ENCODE data around the gene AKAP8L.

Gene AKAP8L

DNA sequence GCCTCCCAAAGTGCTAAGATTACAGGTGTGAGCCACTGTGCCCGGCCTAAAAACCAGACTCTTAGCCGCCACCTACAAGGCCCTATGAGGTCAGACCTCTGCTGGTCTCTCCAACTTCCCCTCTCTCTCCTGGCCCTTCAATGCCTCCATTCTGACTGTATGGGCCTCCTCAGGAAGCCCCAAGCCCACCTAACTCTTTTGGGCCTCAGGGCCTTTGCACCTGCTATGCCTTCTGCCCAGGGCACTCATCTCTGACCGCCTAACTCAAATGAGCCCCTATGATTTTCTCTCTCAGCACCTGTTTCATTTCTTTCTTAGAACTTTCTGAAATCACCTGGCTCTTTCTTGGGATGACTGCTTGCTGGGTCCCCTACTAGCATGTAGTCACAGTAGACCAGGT, 24.5 kb upstream of the AKAP8L start:
- no peak overlapping the region for H3K4me3 ChIP-seq (replicated peaks in 1 of 2; ENCODE audit: low read depth in 2 of 2, low read length in 2 of 2)
- no peak for DNase-seq (ENCODE audit: low read depth in 2 of 2)
- TF ChIP-seq, protein P1, sequence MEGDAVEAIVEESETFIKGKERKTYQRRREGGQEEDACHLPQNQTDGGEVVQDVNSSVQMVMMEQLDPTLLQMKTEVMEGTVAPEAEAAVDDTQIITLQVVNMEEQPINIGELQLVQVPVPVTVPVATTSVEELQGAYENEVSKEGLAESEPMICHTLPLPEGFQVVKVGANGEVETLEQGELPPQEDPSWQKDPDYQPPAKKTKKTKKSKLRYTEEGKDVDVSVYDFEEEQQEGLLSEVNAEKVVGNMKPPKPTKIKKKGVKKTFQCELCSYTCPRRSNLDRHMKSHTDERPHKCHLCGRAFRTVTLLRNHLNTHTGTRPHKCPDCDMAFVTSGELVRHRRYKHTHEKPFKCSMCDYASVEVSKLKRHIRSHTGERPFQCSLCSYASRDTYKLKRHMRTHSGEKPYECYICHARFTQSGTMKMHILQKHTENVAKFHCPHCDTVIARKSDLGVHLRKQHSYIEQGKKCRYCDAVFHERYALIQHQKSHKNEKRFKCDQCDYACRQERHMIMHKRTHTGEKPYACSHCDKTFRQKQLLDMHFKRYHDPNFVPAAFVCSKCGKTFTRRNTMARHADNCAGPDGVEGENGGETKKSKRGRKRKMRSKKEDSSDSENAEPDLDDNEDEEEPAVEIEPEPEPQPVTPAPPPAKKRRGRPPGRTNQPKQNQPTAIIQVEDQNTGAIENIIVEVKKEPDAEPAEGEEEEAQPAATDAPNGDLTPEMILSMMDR (IDR thresholded peaks at IDR 0.05; ENCODE audit: low read depth, low read length), result no peak

DNA sequence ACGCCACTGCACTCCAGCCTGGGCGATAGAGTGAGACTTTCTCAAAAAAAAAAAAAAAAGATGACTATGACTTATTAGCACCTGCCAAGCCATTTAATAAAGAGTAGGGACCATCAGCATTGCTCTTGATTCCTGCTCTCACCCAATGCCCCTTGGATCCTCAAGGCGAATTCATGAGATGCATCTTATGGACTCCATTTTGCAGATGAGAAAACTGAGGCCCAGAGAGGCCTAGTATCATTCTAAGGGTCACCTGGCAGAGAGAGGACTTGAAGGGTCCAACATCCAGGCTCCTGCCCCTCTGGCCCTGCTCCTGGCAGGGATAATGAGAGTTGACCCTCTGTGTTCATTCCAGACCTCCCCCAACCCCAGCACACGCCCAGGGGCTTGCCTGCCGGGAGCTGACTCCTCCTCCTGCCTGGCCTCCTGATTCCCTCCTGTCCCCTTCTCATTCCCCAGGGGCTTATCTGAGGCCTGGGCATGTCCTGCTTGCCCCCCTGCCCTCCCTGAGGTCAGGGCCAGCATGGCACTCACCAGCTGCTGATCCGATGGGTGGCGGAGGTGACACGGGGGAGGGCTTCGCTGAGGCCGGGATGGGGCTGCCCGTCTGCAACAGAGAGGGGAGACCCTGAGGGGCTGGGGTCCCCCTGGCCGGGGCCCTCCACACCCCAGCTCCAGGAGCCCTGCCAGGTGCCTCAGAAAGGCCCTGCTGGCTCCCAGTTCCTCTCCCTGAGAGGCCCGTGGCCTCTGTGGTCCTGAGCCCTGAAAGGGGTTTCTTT, 23.5 kb upstream of the AKAP8L start:
- no peak overlapping the region for H3K4me3 ChIP-seq (replicated peaks in 1 of 2; ENCODE audit: low read depth in 2 of 2, low read length in 2 of 2)
- TF ChIP-seq, protein P1 (IDR thresholded peaks at IDR 0.05; ENCODE audit: low read depth, low read length), result no peak
- no peak for DNase-seq (ENCODE audit: low read depth in 2 of 2)

DNA sequence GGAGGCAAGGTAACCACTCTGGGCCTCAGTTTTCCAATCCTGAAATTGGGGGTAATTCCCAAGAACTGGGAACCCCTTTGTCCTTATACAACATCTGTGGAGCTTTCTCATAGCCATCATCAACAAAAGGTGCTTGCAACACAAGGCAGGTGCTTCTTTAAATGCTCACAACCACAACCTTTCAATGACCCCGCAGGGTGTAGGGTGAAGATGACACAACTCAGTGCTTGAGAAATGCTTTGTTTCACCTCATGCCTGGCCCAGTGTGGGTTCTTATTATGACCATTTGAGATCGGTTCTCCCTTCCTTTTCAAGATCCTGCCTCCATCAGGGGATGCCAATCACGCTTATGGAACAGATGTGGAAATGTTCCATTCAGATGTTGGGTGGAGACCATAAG, 22.5 kb upstream of the AKAP8L start:
- TF ChIP-seq, protein P1 (IDR thresholded peaks at IDR 0.05; ENCODE audit: low read depth, low read length), result no peak
- H3K4me3 ChIP-seq (replicated peaks in 1 of 2; ENCODE audit: low read depth in 2 of 2, low read length in 2 of 2), result no peak overlapping the region
- DNase-seq (ENCODE audit: low read depth in 2 of 2), result no peak

DNA sequence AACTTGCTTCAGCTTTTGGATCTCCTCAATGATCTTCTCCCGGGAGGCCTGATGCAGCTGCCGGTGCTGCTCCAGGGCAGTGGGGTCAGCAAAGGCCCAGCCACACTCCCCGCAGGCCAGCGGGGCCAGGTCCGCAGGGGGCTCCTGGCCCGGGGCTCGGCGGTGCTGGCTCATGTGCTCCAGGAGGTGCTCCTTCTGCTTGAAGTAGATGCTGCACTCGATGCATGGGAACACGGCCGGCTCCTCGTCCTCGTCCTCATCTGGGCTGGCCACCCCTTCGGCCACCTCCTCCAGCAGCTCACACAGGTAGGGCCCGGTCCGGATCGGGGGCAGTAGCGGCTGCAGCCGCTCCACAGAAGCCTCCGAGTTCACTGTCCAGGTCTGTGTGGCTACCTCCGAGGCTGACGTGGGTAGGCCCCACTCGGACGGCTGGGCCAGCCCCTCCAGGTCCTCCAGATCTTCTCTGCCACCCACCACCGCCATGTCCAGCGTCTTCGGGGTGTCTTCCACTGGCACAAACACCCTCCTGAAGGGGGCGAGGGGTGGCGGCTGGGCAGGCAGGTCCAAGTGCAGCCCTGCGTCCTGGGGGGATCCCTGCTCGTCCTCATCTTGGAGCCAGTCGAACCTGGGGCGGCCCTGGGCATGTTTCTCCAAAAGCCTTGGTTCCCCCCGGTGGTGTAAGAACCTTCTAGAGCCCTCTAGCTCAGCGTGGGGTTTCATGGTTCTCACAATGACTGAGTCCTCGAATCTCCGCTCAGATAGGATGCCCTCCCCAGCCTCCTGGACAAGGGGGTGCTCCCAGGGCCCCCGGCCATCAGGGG, 21.2 kb upstream of the AKAP8L start:
- TF ChIP-seq, protein P1 (IDR thresholded peaks at IDR 0.05; ENCODE audit: low read depth, low read length), result no peak
- H3K4me3 ChIP-seq (replicated peaks in 1 of 2; ENCODE audit: low read depth in 2 of 2, low read length in 2 of 2), result no peak overlapping the region
- no peak for DNase-seq (ENCODE audit: low read depth in 2 of 2)

DNA sequence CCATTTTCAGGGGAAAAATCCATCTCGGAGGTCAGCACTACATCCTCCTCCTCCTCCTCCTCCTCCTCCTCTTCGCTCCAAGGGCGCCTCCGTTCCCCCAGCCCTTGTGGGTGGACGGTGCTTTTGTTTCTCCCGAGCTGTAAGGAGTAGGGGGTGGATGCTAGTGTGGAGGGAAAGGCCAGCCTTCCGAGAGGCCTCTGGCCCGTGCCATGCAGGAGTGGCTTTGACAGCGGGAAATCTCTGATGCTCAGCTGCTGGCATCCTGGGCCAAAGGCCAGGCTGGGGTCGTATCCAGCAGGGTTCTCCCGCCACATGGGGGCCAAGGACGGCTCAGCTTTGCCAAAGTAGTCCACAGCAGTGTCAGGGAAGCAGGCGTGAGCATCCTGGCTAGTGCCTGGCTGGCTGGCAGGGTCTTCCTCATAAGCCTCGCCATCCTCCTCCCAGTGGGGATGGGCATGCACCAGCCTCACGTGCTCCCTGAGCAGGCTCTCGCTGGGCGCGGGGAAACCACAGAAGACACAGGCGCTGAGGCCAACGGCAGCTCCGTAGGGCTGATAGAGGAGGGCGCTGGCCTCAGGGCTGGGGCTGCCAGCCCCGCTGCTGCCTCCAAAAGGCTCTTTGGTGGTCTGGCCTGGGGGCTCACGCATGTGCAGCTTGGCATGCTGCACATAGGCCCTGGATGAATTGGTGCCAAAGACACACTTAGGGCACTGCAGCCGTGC, 20.5 kb upstream of the AKAP8L start:
- no peak overlapping the region for H3K4me3 ChIP-seq (replicated peaks in 1 of 2; ENCODE audit: low read depth in 2 of 2, low read length in 2 of 2)
- DNase-seq (ENCODE audit: low read depth in 2 of 2), result no peak
- TF ChIP-seq, protein P1 (IDR thresholded peaks at IDR 0.05; ENCODE audit: low read depth, low read length), result no peak

DNA sequence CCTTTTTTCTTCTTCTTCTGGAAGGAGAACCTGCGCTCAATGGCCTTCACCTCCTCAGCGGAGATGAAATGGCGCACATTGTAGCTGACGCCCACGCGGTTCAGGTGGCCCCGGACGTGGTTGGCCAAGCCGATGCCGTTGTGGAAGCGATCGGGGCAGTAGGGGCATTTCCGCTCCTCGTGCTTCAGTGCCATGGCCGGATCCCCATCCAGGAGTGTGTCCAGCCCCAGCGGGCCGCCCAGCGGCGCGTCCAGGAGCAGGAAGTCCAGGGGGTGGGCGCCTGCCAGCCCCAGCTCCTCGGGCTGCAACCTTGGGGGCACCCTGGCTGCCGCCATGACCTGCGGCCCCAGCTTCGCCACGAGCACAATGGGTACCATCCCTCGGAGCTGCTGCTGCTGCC, 19.8 kb upstream of the AKAP8L start:
- no peak overlapping the region for H3K4me3 ChIP-seq (replicated peaks in 1 of 2; ENCODE audit: low read depth in 2 of 2, low read length in 2 of 2)
- DNase-seq (ENCODE audit: low read depth in 2 of 2), result no peak
- TF ChIP-seq, protein P1 (IDR thresholded peaks at IDR 0.05; ENCODE audit: low read depth, low read length), result no peak

Data from cardiac fibroblast (primary cell).